ENCODE data around the gene NEURL1B. TPM values are rescaled to one million over a fixed set of nuclear protein-coding genes. Genes with fewer than 3 reads are reported as not detected.

The NEURL1B gene
- total RNA-seq, 4 donors from 2014 or later, result 8.2 to 29.9 (median 10.9) TPM

DNA sequence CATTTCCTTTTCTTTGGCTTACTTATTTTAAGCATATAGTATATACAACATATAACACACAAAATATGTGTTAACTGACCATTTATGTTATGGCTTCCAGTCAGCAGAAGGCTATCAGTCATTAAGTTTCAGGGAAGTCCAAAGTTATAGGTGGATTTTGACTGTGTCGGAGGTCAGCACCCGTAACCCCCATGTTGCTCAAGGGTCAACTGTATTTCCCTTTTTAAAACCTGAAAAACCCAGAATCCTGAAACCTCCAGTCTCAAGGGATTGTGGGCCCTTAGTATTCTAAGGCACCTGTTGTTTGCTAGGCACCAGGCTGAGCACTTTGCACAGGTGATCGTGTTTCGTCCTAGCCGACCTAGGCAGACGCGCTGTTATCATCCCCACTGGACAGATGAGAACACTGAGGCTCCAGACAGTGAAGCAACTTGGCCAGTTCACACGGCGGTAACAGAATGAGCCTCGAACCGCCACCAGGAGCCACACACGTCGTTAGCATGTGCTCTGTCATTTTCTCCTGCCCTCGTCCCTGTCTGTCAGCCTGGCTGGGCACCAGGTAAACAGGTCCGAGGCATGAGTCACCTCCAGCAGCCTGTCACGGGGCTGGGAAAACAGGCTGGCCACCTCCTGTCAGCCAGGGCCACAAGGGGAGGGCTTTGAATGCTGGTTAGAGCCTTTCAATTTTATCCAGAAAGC, 90.1 kb downstream of the NEURL1B start:
- H3K27me3 ChIP-seq, result no peaks in the 10 kb centered on the region

DNA sequence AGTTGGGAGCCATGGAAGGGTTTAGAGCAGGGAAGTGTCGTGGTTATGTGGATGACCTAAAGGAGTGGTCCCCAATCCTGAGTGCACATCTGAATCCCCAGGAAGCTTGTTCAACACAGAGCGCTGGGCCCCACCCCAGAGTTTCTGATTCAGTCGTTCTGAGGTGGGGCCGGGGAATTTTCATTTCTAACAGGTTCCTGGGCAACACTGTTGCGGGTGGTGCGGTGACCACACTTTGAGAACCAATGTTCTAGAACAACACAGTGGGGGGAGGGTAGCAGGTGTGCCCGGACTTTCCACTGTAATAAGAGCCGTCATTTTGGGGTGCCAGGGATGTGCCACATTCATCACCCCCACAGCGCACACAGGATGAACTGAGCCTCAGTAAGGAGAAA, 90.6 kb downstream of the NEURL1B start:
- peaks cover 4 to 42% of the 10 kb centered on the region in 2 donors for H3K4me1 ChIP-seq
- DNase-seq, result no peak
- peak overlapping the region in 2 of 3 donors; percentile 80 to 83 for H3K27ac ChIP-seq
- H3K36me3 ChIP-seq, result no peaks in the 10 kb centered on the region
- intact Hi-C loops (cut with DNase I), result no loop called here
- TF ChIP-seq POLR2A (IDR thresholded peaks at IDR 0.05), result no peak
- TF ChIP-seq, protein P1, sequence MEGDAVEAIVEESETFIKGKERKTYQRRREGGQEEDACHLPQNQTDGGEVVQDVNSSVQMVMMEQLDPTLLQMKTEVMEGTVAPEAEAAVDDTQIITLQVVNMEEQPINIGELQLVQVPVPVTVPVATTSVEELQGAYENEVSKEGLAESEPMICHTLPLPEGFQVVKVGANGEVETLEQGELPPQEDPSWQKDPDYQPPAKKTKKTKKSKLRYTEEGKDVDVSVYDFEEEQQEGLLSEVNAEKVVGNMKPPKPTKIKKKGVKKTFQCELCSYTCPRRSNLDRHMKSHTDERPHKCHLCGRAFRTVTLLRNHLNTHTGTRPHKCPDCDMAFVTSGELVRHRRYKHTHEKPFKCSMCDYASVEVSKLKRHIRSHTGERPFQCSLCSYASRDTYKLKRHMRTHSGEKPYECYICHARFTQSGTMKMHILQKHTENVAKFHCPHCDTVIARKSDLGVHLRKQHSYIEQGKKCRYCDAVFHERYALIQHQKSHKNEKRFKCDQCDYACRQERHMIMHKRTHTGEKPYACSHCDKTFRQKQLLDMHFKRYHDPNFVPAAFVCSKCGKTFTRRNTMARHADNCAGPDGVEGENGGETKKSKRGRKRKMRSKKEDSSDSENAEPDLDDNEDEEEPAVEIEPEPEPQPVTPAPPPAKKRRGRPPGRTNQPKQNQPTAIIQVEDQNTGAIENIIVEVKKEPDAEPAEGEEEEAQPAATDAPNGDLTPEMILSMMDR (IDR thresholded peaks at IDR 0.05), result no peak
- WGBS, 2 donors, result 77 to 84% methylated on average over 9 of the region's 9 CpGs
- no peak overlapping the region for H3K4me3 ChIP-seq (replicated peaks in 1 of 3)
- H3K27me3 ChIP-seq, result no peaks in the 10 kb centered on the region
- H3K9me3 ChIP-seq, result no peaks in the 10 kb centered on the region

More for the DNA sequence above, 90.1 kb downstream of the NEURL1B start:
- DNase-seq, result peak; percentile 34 to 64
- Histone ChIP-seq H3K36me3 (no peaks in the 10 kb centered on the region), H3K27ac (peak overlapping the region in 1 of 3 donors; percentile 83), H3K4me1 (peaks cover 4 to 47% of the 10 kb centered on the region in 2 donors), H3K4me3 (replicated peaks in 1 of 3) (no peak overlapping the region), H3K9me3 (no peaks in the 10 kb centered on the region)
- WGBS, 2 donors, result 83% methylated on average over 8 to 16 of the region's 16 CpGs
- intact Hi-C loops (cut with DNase I), result no loop called here
- TF ChIP-seq, protein P1 (IDR thresholded peaks at IDR 0.05), result no peak
- TF ChIP-seq POLR2A (IDR thresholded peaks at IDR 0.05), result no peak

DNA sequence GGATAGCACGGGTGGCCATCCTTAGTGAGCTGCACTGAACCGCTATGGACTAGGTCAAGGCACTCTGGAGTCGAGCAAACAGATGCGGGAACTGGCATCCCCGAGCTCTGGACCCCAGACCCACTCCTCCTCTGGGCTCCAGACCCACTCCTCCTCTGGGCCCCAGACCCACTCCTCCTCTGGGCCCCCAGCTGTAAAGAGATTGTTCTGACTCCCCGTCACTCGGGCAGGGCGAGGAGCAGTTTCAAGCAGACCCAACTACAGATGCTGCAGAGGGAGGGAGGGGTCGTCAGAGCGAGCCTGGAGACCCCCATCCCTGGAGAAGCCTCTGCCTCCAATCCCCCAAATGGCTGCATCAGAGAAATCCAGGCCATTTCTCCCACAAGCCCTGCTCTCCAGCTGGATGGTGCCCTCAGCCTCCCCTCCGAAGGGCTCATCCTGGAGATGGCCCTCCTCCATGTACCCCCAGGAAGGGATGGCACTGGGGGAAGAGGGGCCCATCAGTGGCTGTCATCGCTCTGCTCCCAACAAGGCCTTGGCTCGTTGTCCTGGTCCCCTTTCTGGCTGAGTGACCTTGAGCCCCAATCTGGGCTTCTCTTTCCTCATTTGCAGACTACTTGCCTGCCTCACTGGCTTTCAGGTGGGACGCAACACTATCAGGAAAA, 91.3 kb downstream of the NEURL1B start:
- DNase-seq, result no peak
- no peaks in the 10 kb centered on the region for H3K27me3 ChIP-seq
- peak overlapping the region; percentile 76 to 83 (median 80) for H3K27ac ChIP-seq
- no peak overlapping the region for H3K4me3 ChIP-seq (replicated peaks in 1 of 3)
- no peaks in the 10 kb centered on the region for H3K9me3 ChIP-seq
- H3K36me3 ChIP-seq, result no peaks in the 10 kb centered on the region
- intact Hi-C loops (cut with DNase I), result no loop called here
- 87 to 93% methylated on average over 9 to 11 of the region's 14 CpGs for WGBS, 2 donors
- H3K4me1 ChIP-seq, result peaks cover 4 to 36% of the 10 kb centered on the region in 2 donors
- TF ChIP-seq, protein P1 (IDR thresholded peaks at IDR 0.05), result no peak
- TF ChIP-seq POLR2A (IDR thresholded peaks at IDR 0.05), result no peak

DNA sequence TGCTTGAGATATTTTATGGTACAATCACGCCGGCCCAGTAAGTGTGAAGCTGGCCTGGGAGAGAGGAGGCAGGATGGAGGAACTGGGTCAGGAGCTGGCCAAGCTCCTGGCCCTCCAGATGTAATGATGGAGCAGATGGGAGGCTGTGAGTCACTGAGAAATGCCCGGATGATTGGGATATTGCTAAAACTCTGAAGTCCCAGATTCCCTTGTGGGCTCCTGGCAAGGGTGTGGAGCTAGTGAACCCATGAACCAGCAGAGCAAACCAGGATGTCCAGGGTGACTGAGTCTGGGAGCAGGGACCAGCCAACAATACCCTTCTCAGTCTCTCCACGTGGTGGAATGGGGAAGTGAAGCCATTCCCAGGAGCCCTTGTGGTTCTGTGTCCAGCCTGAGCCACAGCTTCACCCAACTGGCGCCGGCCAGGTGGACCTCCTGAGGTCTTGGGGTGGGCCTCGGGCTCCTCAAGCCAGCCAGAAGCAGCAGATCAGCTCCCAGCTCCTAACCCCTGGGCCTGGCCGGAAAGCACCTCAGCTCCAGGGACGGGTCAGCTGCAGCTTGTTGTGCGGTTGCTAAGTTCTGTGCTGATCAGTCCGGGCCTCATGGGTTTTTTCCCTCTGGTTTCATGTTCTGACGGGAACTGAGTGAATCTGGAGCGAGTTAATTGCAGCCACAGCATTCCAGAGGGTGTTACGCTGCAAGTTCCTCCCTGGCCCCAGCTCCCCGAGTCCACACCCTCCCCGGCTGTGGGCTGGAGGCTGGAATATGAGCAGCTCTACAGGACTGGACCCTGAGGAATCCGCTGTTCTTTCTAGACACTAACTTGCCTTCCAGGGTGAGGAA, 92.3 kb downstream of the NEURL1B start:
- no peak overlapping the region for H3K4me3 ChIP-seq (replicated peaks in 1 of 3)
- H3K9me3 ChIP-seq, result no peaks in the 10 kb centered on the region
- peak; percentile 45 to 53 for DNase-seq
- WGBS, 2 donors, result 67 to 68% methylated on average over 11 to 15 of the region's 17 CpGs
- peaks cover 4 to 31% of the 10 kb centered on the region in 2 donors for H3K4me1 ChIP-seq
- TF ChIP-seq, protein P1 (IDR thresholded peaks at IDR 0.05), result no peak
- TF ChIP-seq POLR2A (IDR thresholded peaks at IDR 0.05), result peak in 1 of 2 donors; percentile 24
- peak overlapping the region; percentile 76 to 83 (median 80) for H3K27ac ChIP-seq
- H3K27me3 ChIP-seq, result no peaks in the 10 kb centered on the region
- no peaks in the 10 kb centered on the region for H3K36me3 ChIP-seq
- intact Hi-C loops (cut with DNase I), result no loop called here
